ENCODE results near the gene MATN4. TPM values are rescaled to one million over a fixed set of nuclear protein-coding genes. Genes with fewer than 3 reads are reported as not detected.

Gene MATN4
- total RNA-seq, 1 experiment from 2014 or later, result 0.33 TPM

GRCh38 chr20:45269754-45270270 lies 38.3 kb downstream of the MATN4 start:
- TF ChIP-seq EZH2 (IDR thresholded peaks at IDR 0.05; ENCODE audit: low read depth), result no peak
- TF ChIP-seq CTCF (conservative IDR thresholded peaks at IDR 0.05), result no peak
- H3F3A ChIP-seq (ENCODE audit: insufficient read depth, low read depth), result no peaks in the 10 kb centered on the region
- no peak overlapping the region for H3K4me3 ChIP-seq
- ChIA-PET CTCF (no interaction called here), POLR2A (ENCODE audit: unreplicated experiment) (no interaction called here)
- no peak overlapping the region for H3K27ac ChIP-seq
- H3K36me3 ChIP-seq (ENCODE audit: low read depth), result no peaks in the 10 kb centered on the region
- no peak overlapping the region for H3K4me2 ChIP-seq
- H3K79me2 ChIP-seq (ENCODE audit: low read depth), result no peaks in the 10 kb centered on the region
- H4K20me1 ChIP-seq (ENCODE audit: insufficient read depth), result no peaks in the 10 kb centered on the region
- H3K4me1 ChIP-seq (replicated peaks; ENCODE audit: insufficient read depth), result peaks cover 12% of the 10 kb centered on the region
- intact Hi-C loops (cut with micrococcal nuclease; ENCODE audit: unreplicated experiment), result no loop called here
- no TSS peak for BruUV-seq (replicated peaks)
- H3K9me3 ChIP-seq (ENCODE audit: insufficient read depth, low read depth), result no peaks in the 10 kb centered on the region
- no peaks in the 10 kb centered on the region for H3K27me3 ChIP-seq (ENCODE audit: insufficient read depth, low read depth)
- no peak overlapping the region for H2AFZ ChIP-seq
- no peaks in the 10 kb centered on the region for H3K9me2 ChIP-seq (ENCODE audit: insufficient read depth)
- no peak for DNase-seq

- H3K27me3 ChIP-seq (ENCODE audit: insufficient read depth, low read depth), result no peaks in the 10 kb centered on the region
- H4K20me1 ChIP-seq (ENCODE audit: insufficient read depth), result no peaks in the 10 kb centered on the region
- intact Hi-C loops (cut with micrococcal nuclease; ENCODE audit: unreplicated experiment), result no loop called here
- no peaks in the 10 kb centered on the region for H3K79me2 ChIP-seq (ENCODE audit: low read depth)
- no peak overlapping the region for H2AFZ ChIP-seq
- H3K4me1 ChIP-seq (replicated peaks; ENCODE audit: insufficient read depth), result peaks cover 12% of the 10 kb centered on the region
- DNase-seq, result no peak
- TF ChIP-seq EZH2 (IDR thresholded peaks at IDR 0.05; ENCODE audit: low read depth) (no peak), CTCF (conservative IDR thresholded peaks at IDR 0.05) (no peak)
- no peaks in the 10 kb centered on the region for H3K9me2 ChIP-seq (ENCODE audit: insufficient read depth)
- POLR2A ChIA-PET (ENCODE audit: unreplicated experiment), result no interaction called here
- H3F3A ChIP-seq (ENCODE audit: insufficient read depth, low read depth), result no peaks in the 10 kb centered on the region
- no peaks in the 10 kb centered on the region for H3K36me3 ChIP-seq (ENCODE audit: low read depth)
- no TSS peak for BruUV-seq (replicated peaks)
- no peak overlapping the region for H3K4me2 ChIP-seq
- H3K9me3 ChIP-seq (ENCODE audit: insufficient read depth, low read depth), result no peaks in the 10 kb centered on the region
- H3K27ac ChIP-seq, result no peak overlapping the region
- no peak overlapping the region for H3K4me3 ChIP-seq
- CTCF ChIA-PET, result no interaction called here
These were observed 39.0 kb downstream of the MATN4 start for GRCh38 chr20:45269056-45269455.

- Histone ChIP-seq H3K4me2 (no peak overlapping the region), H3K79me2 (ENCODE audit: low read depth) (no peaks in the 10 kb centered on the region), H4K20me1 (ENCODE audit: insufficient read depth) (no peaks in the 10 kb centered on the region), H3K27me3 (ENCODE audit: insufficient read depth, low read depth) (no peaks in the 10 kb centered on the region), H3K4me3 (no peak overlapping the region), H2AFZ (no peak overlapping the region), H3F3A (ENCODE audit: insufficient read depth, low read depth) (no peaks in the 10 kb centered on the region), H3K27ac (no peak overlapping the region), H3K9me2 (ENCODE audit: insufficient read depth) (no peaks in the 10 kb centered on the region), H3K36me3 (ENCODE audit: low read depth) (no peaks in the 10 kb centered on the region), H3K4me1 (replicated peaks; ENCODE audit: insufficient read depth) (peaks cover 12% of the 10 kb centered on the region), H3K9me3 (ENCODE audit: insufficient read depth, low read depth) (no peaks in the 10 kb centered on the region)
- ChIA-PET POLR2A (ENCODE audit: unreplicated experiment) (no interaction called here), CTCF (no interaction called here)
- DNase-seq, result no peak
- no TSS peak for BruUV-seq (replicated peaks)
- TF ChIP-seq CTCF (conservative IDR thresholded peaks at IDR 0.05) (no peak), EZH2 (IDR thresholded peaks at IDR 0.05; ENCODE audit: low read depth) (no peak)
- intact Hi-C loops (cut with micrococcal nuclease; ENCODE audit: unreplicated experiment), result no loop called here
These were observed 39.6 kb downstream of the MATN4 start for GRCh38 chr20:45268531-45268930.
